ENCODE data around the gene SGK1.
"Not testable (repeated sequence)": the region's sequence is repeated elsewhere in the genome, so short reads cannot be mapped to it uniquely, and the experiment has no call there.

Gene SGK1

GRCh38 chr6:134326192-134326591, 8.3 kb upstream of the SGK1 start:
- not testable (repeated sequence) for DNase-seq

GRCh38 chr6:134324766-134325165, 6.9 kb upstream of the SGK1 start:
- no peak for DNase-seq

GRCh38 chr6:134324141-134324540, 6.2 kb upstream of the SGK1 start:
- no peak for DNase-seq

- no peak for DNase-seq
Observed at GRCh38 chr6:134323698-134324097, 5.8 kb upstream of the SGK1 start.

GRCh38 chr6:134323294-134323693, 5.4 kb upstream of the SGK1 start:
- no peak for DNase-seq

- DNase-seq: no peak
Observed at GRCh38 chr6:134322216-134322615, 4.3 kb upstream of the SGK1 start.

GRCh38 chr6:134321246-134321645, 3.3 kb upstream of the SGK1 start:
- no peak for DNase-seq

- not testable (repeated sequence) for DNase-seq
Observed at GRCh38 chr6:134319686-134320085, 1.8 kb upstream of the SGK1 start.

GRCh38 chr6:134318974-134319281, 1.0 kb upstream of the SGK1 start:
- no peak for DNase-seq

GRCh38 chr6:134318236-134318973, 493 bp upstream of the SGK1 start:
- no peak for DNase-seq

- DNase-seq: no peak
Observed at GRCh38 chr6:134316733-134317431, 1.0 kb downstream of the SGK1 start.

- DNase-seq: no peak
Observed at GRCh38 chr6:134315974-134316441, 1.9 kb downstream of the SGK1 start.

- DNase-seq: no peak
Observed at GRCh38 chr6:134315189-134315588, 2.7 kb downstream of the SGK1 start.

GRCh38 chr6:134314006-134314821, 3.7 kb downstream of the SGK1 start:
- no peak for DNase-seq

- no peak for DNase-seq
Observed at GRCh38 chr6:134312038-134312660, 5.8 kb downstream of the SGK1 start.

- no peak for DNase-seq
Observed at GRCh38 chr6:134310817-134311216, 7.1 kb downstream of the SGK1 start.

GRCh38 chr6:134309983-134310605, 7.8 kb downstream of the SGK1 start:
- DNase-seq: no peak

- no peak for DNase-seq
Observed at GRCh38 chr6:134309227-134309626, 8.7 kb downstream of the SGK1 start.

GRCh38 chr6:134308800-134309199, 9.1 kb downstream of the SGK1 start:
- DNase-seq: no peak

- no peak for DNase-seq
Observed at GRCh38 chr6:134307870-134308269, 10.0 kb downstream of the SGK1 start.

GRCh38 chr6:134307075-134307474, 10.8 kb downstream of the SGK1 start:
- DNase-seq: no peak

- DNase-seq: not testable (repeated sequence)
Observed at GRCh38 chr6:134304381-134304780, 13.5 kb downstream of the SGK1 start.

- DNase-seq: no peak
Observed at GRCh38 chr6:134303891-134304290, 14.0 kb downstream of the SGK1 start.
